Stimulated activated CD4-positive, alpha-beta T cell treated with anti-CD3 and anti-CD28 coated beads, Interleukin-1b, Interleukin-23, amount 100 ng/mL, for 4 hours (primary cell): Measurements from ENCODE around the gene KIF16B.
"Not testable (repeated sequence)": the region's sequence is repeated elsewhere in the genome, so short reads cannot be mapped to it uniquely, and the experiment has no call there.

Experiments
- DNase-seq, 2 donors: peaks; one replicate each; pipeline ENCODE4 v3.0.0-alpha.2; 2020; ENCODE audit warnings: low read depth in 2 of 2

The KIF16B gene

GRCh38 chr20:16553684-16554083, 19.6 kb downstream of the KIF16B start:
- DNase-seq, result no peak

- DNase-seq, result no peak
These were observed 20.1 kb downstream of the KIF16B start for GRCh38 chr20:16553101-16553500.

- DNase-seq, result no peak
These were observed 21.2 kb downstream of the KIF16B start for GRCh38 chr20:16552015-16552414.

- no peak for DNase-seq
These were observed 21.6 kb downstream of the KIF16B start for GRCh38 chr20:16551607-16552006.

- no peak for DNase-seq
These were observed 25.1 kb downstream of the KIF16B start for GRCh38 chr20:16548068-16548672.

- DNase-seq, result no peak
These were observed 28.3 kb downstream of the KIF16B start for GRCh38 chr20:16544949-16545348.

- no peak for DNase-seq
These were observed 30.8 kb downstream of the KIF16B start for GRCh38 chr20:16542477-16542876.

- no peak for DNase-seq
These were observed 31.4 kb downstream of the KIF16B start for GRCh38 chr20:16541878-16542277.

- DNase-seq, result no peak
These were observed 32.0 kb downstream of the KIF16B start for GRCh38 chr20:16541226-16541625.

- no peak for DNase-seq
These were observed 33.8 kb downstream of the KIF16B start for GRCh38 chr20:16539280-16540021.

- no peak for DNase-seq
These were observed 34.5 kb downstream of the KIF16B start for GRCh38 chr20:16538779-16539178.

- no peak for DNase-seq
These were observed 35.3 kb downstream of the KIF16B start for GRCh38 chr20:16537918-16538317.

- DNase-seq, result no peak
These were observed 36.1 kb downstream of the KIF16B start for GRCh38 chr20:16537025-16537665.

GRCh38 chr20:16535277-16535676, 38.0 kb downstream of the KIF16B start:
- no peak for DNase-seq

- DNase-seq, result no peak
These were observed 39.7 kb downstream of the KIF16B start for GRCh38 chr20:16533502-16533901.

- no peak for DNase-seq
These were observed 41.8 kb downstream of the KIF16B start for GRCh38 chr20:16531485-16531884.

GRCh38 chr20:16530201-16530681, 43.0 kb downstream of the KIF16B start:
- DNase-seq, result no peak

- DNase-seq, result no peak
These were observed 45.2 kb downstream of the KIF16B start for GRCh38 chr20:16528078-16528477.

GRCh38 chr20:16527438-16527837, 45.8 kb downstream of the KIF16B start:
- no peak for DNase-seq

- DNase-seq, result no peak
These were observed 46.5 kb downstream of the KIF16B start for GRCh38 chr20:16526433-16527380.

- DNase-seq, result not testable (repeated sequence)
These were observed 50.6 kb downstream of the KIF16B start for GRCh38 chr20:16522651-16523050.

GRCh38 chr20:16520154-16520553, 53.1 kb downstream of the KIF16B start:
- no peak for DNase-seq
